OCI-LY3 (cell line): ENCODE measurements around the gene UTP3.
A peak's percentile ranks its signal among the peaks of the same experiment; 100 is the strongest.
"Not testable (repeated sequence)": the region's sequence is repeated elsewhere in the genome, so short reads cannot be mapped to it uniquely, and the experiment has no call there.

Experiments
- H2AFZ ChIP-seq: fragments of 200-600, 300-600 bp; shearing (Covaris generic); 2 replicates; pipeline ENCODE4 v1.6.0; 2014; ENCODE audit warnings: antibody characterized with exemption, low read depth, low read length
- H3K27ac ChIP-seq: fragments of 200-600, 300-600 bp; sonication (generic); 2 replicates; pipeline ENCODE4 v1.5.1; 2014; ENCODE audit warnings: mild to moderate bottlenecking, low read length, moderate library complexity, mixed read lengths
- H3K27me3 ChIP-seq: fragments of 200-600, 300-600 bp; sonication (generic); 2 replicates; pipeline ENCODE4 v1.6.1; 2014; ENCODE audit warnings: low read depth, low read length, mixed read lengths
- H3K36me3 ChIP-seq: fragments of 200-600, 300-600 bp; sonication (generic); replicated peaks from 2 replicates; pipeline ENCODE3; 2014; ENCODE audit warnings: low read depth, low read length, mixed read lengths
- H3K4me1 ChIP-seq: fragments of 300-600, 200-600 bp; sonication (generic); 2 replicates; pipeline ENCODE4 v1.6.1; 2014; ENCODE audit warnings: low read length, mixed read lengths
- H3K4me2 ChIP-seq: fragments of 200-600, 300-600 bp; sonication (generic); 2 replicates; pipeline ENCODE4 v1.6.1; 2014; ENCODE audit warnings: low read length, mixed read lengths
- H3K4me3 ChIP-seq: fragments of 300-600, 200-600 bp; sonication (generic); 2 replicates; pipeline ENCODE4 v1.5.1; 2014; ENCODE audit warnings: antibody characterized with exemption, mild to moderate bottlenecking, low read length, moderate library complexity
- H3K79me2 ChIP-seq: fragments of 300-600, 200-600 bp; shearing (Covaris generic); 2 replicates; pipeline ENCODE4 v1.6.1; 2014; ENCODE audit warnings: mild to moderate bottlenecking, low read length, mixed read lengths
- H3K9ac ChIP-seq: fragments of 300-600, 200-600 bp; shearing (Covaris generic); 2 replicates; pipeline ENCODE4 v1.6.0; 2014; ENCODE audit warnings: mild to moderate bottlenecking, low read length, moderate library complexity
- H3K9me3 ChIP-seq: fragments of 200-600, 300-600 bp; shearing (Covaris generic); 2 replicates; pipeline ENCODE4 v1.6.1; 2014; ENCODE audit warnings: low read length, mixed read lengths; ENCODE audit not compliant: insufficient read depth
- H4K20me1 ChIP-seq: fragments of 200-600, 300-600 bp; sonication (generic); 2 replicates; pipeline ENCODE4 v1.6.1; 2016; ENCODE audit warnings: low read length, mixed read lengths; ENCODE audit not compliant: insufficient read depth
- CTCF ChIP-seq: fragments of 200-600, 300-600 bp; sonication (generic); IDR thresholded peaks from 2 replicates; pipeline ENCODE4 v1.5.1; 2014; ENCODE audit warnings: antibody characterized with exemption, low read length, low read depth
- EZH2phosphoT487 ChIP-seq: fragments of 200-600 bp; shearing (Covaris generic); IDR thresholded peaks from 2 replicates; pipeline ENCODE4 v1.6.1; 2018; ENCODE audit warnings: antibody characterized with exemption, mixed run types, low read depth

Gene UTP3

GRCh38 chr4:70654605-70655011 is 33.7 kb upstream of the UTP3 start:
- no peaks in the 10 kb centered on the region for H3K27me3 ChIP-seq
- no peak overlapping the region for H3K4me3 ChIP-seq
- H2AFZ ChIP-seq, result no peak overlapping the region
- H3K4me2 ChIP-seq, result no peak overlapping the region
- no peaks in the 10 kb centered on the region for H3K36me3 ChIP-seq
- H3K9me3 ChIP-seq, result no peaks in the 10 kb centered on the region
- no peak overlapping the region for H3K27ac ChIP-seq
- TF ChIP-seq EZH2phosphoT487 (no peak), CTCF (no peak)
- H3K79me2 ChIP-seq, result no peaks in the 10 kb centered on the region
- H4K20me1 ChIP-seq, result no peaks in the 10 kb centered on the region
- H3K4me1 ChIP-seq, result peaks cover 15% of the 10 kb centered on the region
- H3K9ac ChIP-seq, result no peak overlapping the region

GRCh38 chr4:70657326-70657725 is 31.0 kb upstream of the UTP3 start:
- Histone ChIP-seq H3K36me3 (no peaks in the 10 kb centered on the region), H3K4me1 (peaks cover 28% of the 10 kb centered on the region), H3K79me2 (no peaks in the 10 kb centered on the region)

GRCh38 chr4:70658418-70658817 is 29.9 kb upstream of the UTP3 start:
- Histone ChIP-seq H3K79me2 (no peaks in the 10 kb centered on the region), H3K9me3 (no peaks in the 10 kb centered on the region), H3K9ac (no peak overlapping the region), H3K36me3 (no peaks in the 10 kb centered on the region), H3K27me3 (no peaks in the 10 kb centered on the region), H3K27ac (no peak overlapping the region), H3K4me3 (no peak overlapping the region), H4K20me1 (no peaks in the 10 kb centered on the region), H3K4me1 (peaks cover 28% of the 10 kb centered on the region), H2AFZ (0 out of 2 replicates have a peak overlapping the region, but pooled peaks have one; percentile 6), H3K4me2 (no peak overlapping the region)
- TF ChIP-seq CTCF, result no peak
- no peak for TF ChIP-seq EZH2phosphoT487

More at GRCh38 chr4:70657326-70657725, 31.0 kb upstream of the UTP3 start:
- TF ChIP-seq CTCF (no peak), EZH2phosphoT487 (no peak)
- Histone ChIP-seq H4K20me1 (no peaks in the 10 kb centered on the region), H3K27me3 (no peaks in the 10 kb centered on the region), H3K27ac (no peak overlapping the region), H2AFZ (no peak overlapping the region), H3K9me3 (no peaks in the 10 kb centered on the region), H3K4me3 (no peak overlapping the region), H3K4me2 (no peak overlapping the region), H3K9ac (no peak overlapping the region)

GRCh38 chr4:70660106-70660505 is 28.2 kb upstream of the UTP3 start:
- Histone ChIP-seq H2AFZ (no peak overlapping the region), H3K9ac (no peak overlapping the region), H3K79me2 (no peaks in the 10 kb centered on the region), H3K4me2 (peak overlapping the region; percentile 65), H3K4me3 (no peak overlapping the region), H3K9me3 (no peaks in the 10 kb centered on the region), H3K4me1 (peaks cover 21% of the 10 kb centered on the region), H3K27ac (no peak overlapping the region), H3K27me3 (no peaks in the 10 kb centered on the region), H4K20me1 (no peaks in the 10 kb centered on the region), H3K36me3 (no peaks in the 10 kb centered on the region)
- no peak for TF ChIP-seq CTCF
- no peak for TF ChIP-seq EZH2phosphoT487

GRCh38 chr4:70661309-70661922 is 26.9 kb upstream of the UTP3 start:
- H3K27ac ChIP-seq, H3K27me3 ChIP-seq, H3K36me3 ChIP-seq, H3K9ac ChIP-seq, H4K20me1 ChIP-seq, H3K79me2 ChIP-seq, H3K9me3 ChIP-seq, H3K4me3 ChIP-seq, H2AFZ ChIP-seq: not testable (repeated sequence)
- Histone ChIP-seq H3K4me2 (peak overlapping the region; percentile 65), H3K4me1 (peaks cover 27% of the 10 kb centered on the region)
